PC-3 (cell line): Measurements from ENCODE around the gene BROX. TPM values are rescaled to one million over a fixed set of nuclear protein-coding genes. Genes with fewer than 3 reads are reported as not detected.

Experiments used
- ATAC-seq: fragments of 200-7000 bp; cut with Tn5 transposase; 2 replicates; pipeline ENCODE4 v1.9.1; 2020; ENCODE audit warnings: mild to moderate bottlenecking, moderate library complexity
- BruUV-seq: library from RNA; stranded (reverse); fragments of 400-500 nt; replicated peaks from 2 replicates; lab custom pipeline; 2021; lab: Mats Ljungman, UMichigan
- CTCF ChIA-PET: fragments of 300-600 bp; sonication (Branson Sonifier 250); formaldehyde crosslinking; loops from one replicate; lab custom pipeline; 2022; ENCODE audit warnings: antibody characterized with exemption; lab: Charles Lee
- POLR2A ChIA-PET: fragments of 300-600 bp; sonication (Branson Sonifier 250); formaldehyde crosslinking; loops from one replicate; lab custom pipeline; 2022; ENCODE audit warnings: antibody characterized with exemption; ENCODE audit not compliant: unreplicated experiment; lab: Charles Lee
- DNase-seq: peaks from one replicate; pipeline ENCODE4 v3.0.0-alpha.2; 2015
- H2AFZ ChIP-seq: fragments of 300-600 bp; sonication (generic); 2 replicates; pipeline ENCODE4 v1.6.0; 2016; ENCODE audit warnings: antibody characterized with exemption, low read length
- H3F3A ChIP-seq: fragments of 300-600 bp; sonication (generic); one replicate; pipeline ENCODE4 v1.6.0; 2017; ENCODE audit warnings: antibody characterized with exemption, low read length, control low read depth, mild to moderate bottlenecking; ENCODE audit not compliant: unreplicated experiment
- H3K27ac ChIP-seq: fragments of 300-600 bp; sonication (generic); 2 replicates; pipeline ENCODE4 v1.5.1; 2016; ENCODE audit warnings: mild to moderate bottlenecking, low read length
- H3K27me3 ChIP-seq: fragments of 300-600 bp; sonication (generic); 2 replicates; pipeline ENCODE4 v1.6.1; 2016; ENCODE audit warnings: low read length, mixed read lengths
- H3K36me3 ChIP-seq: fragments of 300-600 bp; sonication (generic); 2 replicates; pipeline ENCODE4 v1.6.1; 2016; ENCODE audit warnings: low read depth, mixed run types, low read length, mixed read lengths
- H3K4me1 ChIP-seq: fragments of 300-600 bp; sonication (generic); 2 replicates; pipeline ENCODE4 v1.5.1; 2016; ENCODE audit warnings: low read length; ENCODE audit not compliant: insufficient read depth
- H3K4me2 ChIP-seq: fragments of 300-600 bp; sonication (generic); 2 replicates; pipeline ENCODE4 v1.6.0; 2016; ENCODE audit warnings: low read length
- H3K4me3 ChIP-seq: fragments of 300-600 bp; sonication (generic); 2 replicates; pipeline ENCODE4 v1.5.1; 2016; ENCODE audit warnings: mild to moderate bottlenecking, low read length, mixed read lengths
- H3K79me2 ChIP-seq: fragments of 300-600 bp; sonication (generic); 2 replicates; pipeline ENCODE4 v1.6.1; 2017; ENCODE audit warnings: low read length, mixed read lengths
- H3K9ac ChIP-seq: fragments of 300-600 bp; sonication (generic); 2 replicates; pipeline ENCODE4 v1.6.0; 2016; ENCODE audit warnings: mild to moderate bottlenecking, low read length
- H3K9me2 ChIP-seq: fragments of 300-600 bp; sonication (generic); replicated peaks from 2 replicates; pipeline ENCODE4 v1.6.1; 2016; ENCODE audit warnings: mixed run types, low read length, mixed read lengths
- H3K9me3 ChIP-seq: fragments of 300-600 bp; sonication (generic); 2 replicates; pipeline ENCODE4 v1.6.1; 2016; ENCODE audit warnings: low read length, mixed read lengths
- H4K20me1 ChIP-seq: fragments of 300-600 bp; sonication (generic); 2 replicates; pipeline ENCODE4 v1.6.1; 2016; ENCODE audit warnings: low read length, mixed read lengths
- CTCF ChIP-seq: fragments of 300-600 bp; sonication (generic); conservative IDR thresholded peaks from 2 replicates; pipeline ENCODE4 v1.5.1; 2017; ENCODE audit warnings: antibody characterized with exemption, low read depth, mild to moderate bottlenecking, low read length
- EZH2 ChIP-seq: fragments of 300-600 bp; sonication (generic); IDR thresholded peaks from one replicate; pipeline ENCODE4 v1.6.1; 2017; ENCODE audit warnings: antibody characterized with exemption, mild to moderate bottlenecking, low read length; ENCODE audit not compliant: unreplicated experiment
- EZH2phosphoT487 ChIP-seq: fragments of 300-600 bp; sonication (generic); IDR thresholded peaks from 2 replicates; pipeline ENCODE4 v1.6.1; 2018; ENCODE audit warnings: mild to moderate bottlenecking, antibody characterized with exemption, low read length, borderline replicate concordance
- intact Hi-C: fragments of 100-400 bp; cut with micrococcal nuclease; formaldehyde crosslinking; loops from 2 replicates; pipeline ENCODE4 v1.9.0; 2023
- total RNA-seq: library from RNA; depleted of rRNA; stranded (reverse); fragments of >200 nt; gene quantifications from 2 replicates; pipeline ENCODE4 v1.2.3, GENCODE V29; 2014

BROX gene
- total RNA-seq, 1 experiment from 2014 or later, result 68.4 TPM

- H3K4me2 ChIP-seq, result no peak overlapping the region
- no peaks in the 10 kb centered on the region for H3F3A ChIP-seq
- ChIA-PET CTCF (no interaction called here), POLR2A (interaction anchor here (0.7 kb wide), 1 partner anchor 13 kb away, joined by 4 read pairs; no protein-coding TSS in a partner anchor)
- ATAC-seq, result no peak
- no peak overlapping the region for H3K4me3 ChIP-seq
- 0 out of 2 replicates have a peak, but pooled peaks cover 3% of the 10 kb centered on the region for H4K20me1 ChIP-seq
- no peaks in the 10 kb centered on the region for H3K4me1 ChIP-seq
- DNase-seq, result no peak
- H3K36me3 ChIP-seq, result peaks cover 3% of the 10 kb centered on the region; the same call in 1 of the 2 replicates
- no peak overlapping the region for H3K9ac ChIP-seq
- no peak overlapping the region for H3K27ac ChIP-seq
- H3K27me3 ChIP-seq, result no peaks in the 10 kb centered on the region
- intact Hi-C loops, result no loop called here
- TF ChIP-seq CTCF (no peak), EZH2phosphoT487 (no peak), EZH2 (no peak)
- H3K9me3 ChIP-seq, result no peaks in the 10 kb centered on the region
- peaks cover 5% of the 10 kb centered on the region; the same call in 1 of the 2 replicates for H3K79me2 ChIP-seq
- H3K9me2 ChIP-seq, result no peaks in the 10 kb centered on the region
- BruUV-seq, result no TSS peak
- no peak overlapping the region for H2AFZ ChIP-seq
Measured at GRCh38 chr1:222696741-222697140, 15.6 kb upstream of the BROX start.

GRCh38 chr1:222697203-222697602 lies 15.2 kb upstream of the BROX start:
- no peak overlapping the region for H3K4me2 ChIP-seq
- no TSS peak for BruUV-seq
- H3K9me3 ChIP-seq, result no peaks in the 10 kb centered on the region
- no peaks in the 10 kb centered on the region for H3F3A ChIP-seq
- no peak for DNase-seq
- no peaks in the 10 kb centered on the region for H3K4me1 ChIP-seq
- H3K27ac ChIP-seq, result no peak overlapping the region
- H2AFZ ChIP-seq, result no peak overlapping the region
- H4K20me1 ChIP-seq, result 0 out of 2 replicates have a peak, but pooled peaks cover 3% of the 10 kb centered on the region
- intact Hi-C loops, result no loop called here
- peaks cover 6% of the 10 kb centered on the region; the same call in 1 of the 2 replicates for H3K36me3 ChIP-seq
- no peaks in the 10 kb centered on the region for H3K27me3 ChIP-seq
- no peak overlapping the region for H3K9ac ChIP-seq
- ATAC-seq, result no peak
- peaks cover 5% of the 10 kb centered on the region; the same call in 1 of the 2 replicates for H3K79me2 ChIP-seq
- no peak overlapping the region for H3K4me3 ChIP-seq
- ChIA-PET POLR2A (interaction anchor here (0.7 kb wide), 1 partner anchor 13 kb away, joined by 4 read pairs; no protein-coding TSS in a partner anchor), CTCF (no interaction called here)
- no peak for TF ChIP-seq EZH2phosphoT487
- no peaks in the 10 kb centered on the region for H3K9me2 ChIP-seq

- H3K9me3 ChIP-seq, result no peaks in the 10 kb centered on the region
- no peaks in the 10 kb centered on the region for H3K27me3 ChIP-seq
- no peak for ATAC-seq
- POLR2A ChIA-PET, result no interaction called here
- intact Hi-C loops, result no loop called here
- DNase-seq, result no peak
- TF ChIP-seq EZH2phosphoT487 (no peak), EZH2 (no peak), CTCF (no peak)
- 0 out of 2 replicates have a peak, but pooled peaks cover 3% of the 10 kb centered on the region for H4K20me1 ChIP-seq
- H3K4me3 ChIP-seq, result no peak overlapping the region
- H3K9me2 ChIP-seq, result no peaks in the 10 kb centered on the region
- CTCF ChIA-PET, result no interaction called here
- no peaks in the 10 kb centered on the region for H3K4me1 ChIP-seq
- H3F3A ChIP-seq, result no peaks in the 10 kb centered on the region
- peaks cover 11% of the 10 kb centered on the region; the same call in 1 of the 2 replicates for H3K36me3 ChIP-seq
- peaks cover 5% of the 10 kb centered on the region; the same call in 1 of the 2 replicates for H3K79me2 ChIP-seq
- no peak overlapping the region for H3K4me2 ChIP-seq
- no TSS peak for BruUV-seq
- H3K9ac ChIP-seq, result no peak overlapping the region
- no peak overlapping the region for H2AFZ ChIP-seq
- no peak overlapping the region for H3K27ac ChIP-seq
Measured at GRCh38 chr1:222697826-222698225, 14.5 kb upstream of the BROX start.
